Breast epithelium (tissue), 4 donors: ENCODE data around the gene GALNT16. TPM values are rescaled to one million over a fixed set of nuclear protein-coding genes. Genes with fewer than 3 reads are reported as not detected.
A peak's percentile ranks its signal among the peaks of the same experiment; 100 is the strongest.

Experiments used
- DNase-seq, 2 donors: peaks; one replicate each; pipeline ENCODE4 v3.0.0-alpha.2; 2019; ENCODE audit warnings: low spot score in 2 of 2
- H3K27ac ChIP-seq, 2 donors: fragments of 200-600 bp; sonication (generic) in 1 of 2; one replicate each; pipeline ENCODE4 v1.5.1; 2016 to 2019; ENCODE audit warnings: mild to moderate bottlenecking in 1 of 2
- H3K27me3 ChIP-seq, 2 donors: fragments of 200-600 bp; sonication (generic) in 1 of 2; one replicate each; pipeline versions ENCODE4 v1.5.1 to v1.6.0; 2017 to 2019; ENCODE audit warnings: control low read depth in 1 of 2, mild to moderate bottlenecking in 1 of 2
- H3K36me3 ChIP-seq: fragments of 200-600 bp; one replicate; pipeline ENCODE4 v1.5.1; 2019
- H3K4me1 ChIP-seq, 2 donors: fragments of 200-600 bp; sonication (generic); one replicate each; pipeline ENCODE4 v1.5.1; 2016 to 2019; ENCODE audit warnings: control low read depth in 1 of 2
- H3K4me3 ChIP-seq, 3 donors: fragments of 200-600 bp; sonication (generic); 1 replicate in 2 of 3; 2 replicates in 1 of 3; pipeline ENCODE4 v1.5.1; 2016 to 2019; ENCODE audit warnings: mild to moderate bottlenecking in 3 of 3, moderate library complexity in 2 of 3
- H3K9me3 ChIP-seq, 2 donors: fragments of 200-600 bp; sonication (generic) in 1 of 2; one replicate each; pipeline ENCODE4 v1.5.1; 2016 to 2019; ENCODE audit warnings: control low read depth in 1 of 2
- POLR2A ChIP-seq: fragments of 450-650 bp; IDR thresholded peaks from one replicate; pipeline ENCODE4 v1.6.1; 2016; ENCODE audit warnings: antibody characterized with exemption, mild to moderate bottlenecking, moderate library complexity
- POLR2AphosphoS5 ChIP-seq, 3 donors: sonication (generic); formaldehyde crosslinking; IDR thresholded peaks; one replicate each; pipeline ENCODE4 v1.6.1; 2017; ENCODE audit warnings: antibody characterized with exemption in 3 of 3
- intact Hi-C: fragments of 100-400 bp; cut with DNase I; formaldehyde crosslinking; loops from one replicate; pipeline ENCODE4 v1.15.1; 2023; ENCODE audit warnings: low total_unique reads
- total RNA-seq, 3 donors: library from RNA; depleted of rRNA; stranded (reverse); fragments of >200 nt; gene quantifications; one replicate each; pipeline ENCODE4 v1.1.0, GENCODE V29; 2016
- TF ChIP-seq, protein P1 (sequence below), 3 donors: fragments of 450-650 bp; IDR thresholded peaks; one replicate each; pipeline ENCODE4 v1.5.1; 2016 to 2017; ENCODE audit warnings: antibody characterized with exemption in 3 of 3, mild to moderate bottlenecking in 3 of 3, moderate library complexity in 3 of 3

Gene GALNT16
- total RNA-seq, 3 donors from 2014 or later: 6.3 to 20.6 (median 8.8) TPM

DNA sequence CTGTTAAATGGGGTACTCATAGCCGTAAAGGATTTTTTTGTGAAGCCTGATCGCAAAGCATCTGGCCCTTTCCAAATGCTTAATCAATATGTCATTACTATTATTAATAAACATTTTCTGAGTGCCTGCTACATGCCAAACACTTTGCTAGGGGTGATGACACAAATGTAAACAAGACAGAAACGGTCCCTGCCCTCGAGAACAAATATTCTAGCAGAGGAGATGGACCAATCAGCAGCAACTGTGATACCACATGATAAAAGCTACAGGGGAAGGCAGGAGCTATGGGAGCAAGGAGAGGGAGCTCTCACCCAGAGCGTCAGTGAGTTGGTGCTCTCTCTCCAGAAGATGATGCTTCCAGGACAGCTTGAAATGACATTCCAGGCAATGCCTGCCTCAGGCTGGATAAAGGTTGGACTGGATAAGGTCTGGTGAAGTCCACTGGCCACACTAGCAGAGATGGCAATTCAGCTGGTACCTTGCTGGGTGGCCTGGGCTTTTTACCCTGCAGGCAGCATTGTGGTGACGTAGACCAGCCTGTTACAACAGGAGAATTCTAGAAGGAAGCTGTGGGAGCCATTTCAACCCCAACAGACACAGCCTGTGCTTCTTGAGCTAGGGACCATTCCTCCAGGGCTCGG, 97.1 kb downstream of the GALNT16 start:
- no peaks in the 10 kb centered on the region for H3K36me3 ChIP-seq
- intact Hi-C loops: no loop called here
- H3K4me1 ChIP-seq: peaks cover 0 to 13% of the 10 kb centered on the region in 2 donors
- peak overlapping the region; percentile 45 to 69 for H3K27ac ChIP-seq
- no peaks in the 10 kb centered on the region for H3K9me3 ChIP-seq
- H3K27me3 ChIP-seq: no peaks in the 10 kb centered on the region
- TF ChIP-seq POLR2A (no peak), POLR2AphosphoS5 (IDR thresholded peaks at IDR 0.05) (no peak)
- TF ChIP-seq, protein P1, sequence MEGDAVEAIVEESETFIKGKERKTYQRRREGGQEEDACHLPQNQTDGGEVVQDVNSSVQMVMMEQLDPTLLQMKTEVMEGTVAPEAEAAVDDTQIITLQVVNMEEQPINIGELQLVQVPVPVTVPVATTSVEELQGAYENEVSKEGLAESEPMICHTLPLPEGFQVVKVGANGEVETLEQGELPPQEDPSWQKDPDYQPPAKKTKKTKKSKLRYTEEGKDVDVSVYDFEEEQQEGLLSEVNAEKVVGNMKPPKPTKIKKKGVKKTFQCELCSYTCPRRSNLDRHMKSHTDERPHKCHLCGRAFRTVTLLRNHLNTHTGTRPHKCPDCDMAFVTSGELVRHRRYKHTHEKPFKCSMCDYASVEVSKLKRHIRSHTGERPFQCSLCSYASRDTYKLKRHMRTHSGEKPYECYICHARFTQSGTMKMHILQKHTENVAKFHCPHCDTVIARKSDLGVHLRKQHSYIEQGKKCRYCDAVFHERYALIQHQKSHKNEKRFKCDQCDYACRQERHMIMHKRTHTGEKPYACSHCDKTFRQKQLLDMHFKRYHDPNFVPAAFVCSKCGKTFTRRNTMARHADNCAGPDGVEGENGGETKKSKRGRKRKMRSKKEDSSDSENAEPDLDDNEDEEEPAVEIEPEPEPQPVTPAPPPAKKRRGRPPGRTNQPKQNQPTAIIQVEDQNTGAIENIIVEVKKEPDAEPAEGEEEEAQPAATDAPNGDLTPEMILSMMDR (IDR thresholded peaks at IDR 0.05): no peak
- DNase-seq: peak; percentile 60 to 65
- no peak overlapping the region for H3K4me3 ChIP-seq

- intact Hi-C loops: no loop called here
Measured at GRCh38 chr14:69357544-69358200, 97.7 kb downstream of the GALNT16 start.

GRCh38 chr14:69358233-69358963, 98.4 kb downstream of the GALNT16 start:
- Histone ChIP-seq H3K27ac (peak overlapping the region in 1 of 2 donors; percentile 69), H3K27me3 (no peaks in the 10 kb centered on the region), H3K9me3 (no peaks in the 10 kb centered on the region), H3K4me3 (no peak overlapping the region), H3K36me3 (no peaks in the 10 kb centered on the region), H3K4me1 (peaks cover 0 to 13% of the 10 kb centered on the region in 2 donors)
- no peak for DNase-seq
- intact Hi-C loops: no loop called here
- TF ChIP-seq POLR2AphosphoS5 (IDR thresholded peaks at IDR 0.05) (no peak), POLR2A (no peak)
- TF ChIP-seq, protein P1 (IDR thresholded peaks at IDR 0.05): no peak

More at GRCh38 chr14:69357544-69358200, 97.7 kb downstream of the GALNT16 start:
- peaks cover 0 to 13% of the 10 kb centered on the region in 2 donors for H3K4me1 ChIP-seq
- TF ChIP-seq POLR2AphosphoS5 (IDR thresholded peaks at IDR 0.05) (peak in 1 of 3 donors; percentile 15), POLR2A (no peak)
- TF ChIP-seq, protein P1 (IDR thresholded peaks at IDR 0.05): no peak
- H3K4me3 ChIP-seq: no peak overlapping the region
- no peak for DNase-seq
- no peaks in the 10 kb centered on the region for H3K36me3 ChIP-seq
- H3K9me3 ChIP-seq: no peaks in the 10 kb centered on the region
- no peaks in the 10 kb centered on the region for H3K27me3 ChIP-seq
- H3K27ac ChIP-seq: peak overlapping the region; percentile 45 to 69

- TF ChIP-seq POLR2AphosphoS5 (IDR thresholded peaks at IDR 0.05) (no peak), POLR2A (no peak)
- TF ChIP-seq, protein P1 (IDR thresholded peaks at IDR 0.05): no peak
- Histone ChIP-seq H3K4me3 (no peak overlapping the region), H3K9me3 (no peaks in the 10 kb centered on the region), H3K4me1 (peaks cover 0 to 13% of the 10 kb centered on the region in 2 donors), H3K36me3 (no peaks in the 10 kb centered on the region), H3K27me3 (no peaks in the 10 kb centered on the region), H3K27ac (no peak overlapping the region)
- intact Hi-C loops: no loop called here
- DNase-seq: no peak
Measured at GRCh38 chr14:69358966-69359365, 99.0 kb downstream of the GALNT16 start.
